Smooth muscle cell of trachea (primary cell): ENCODE measurements around the gene WNK2. TPM values are rescaled to one million over a fixed set of nuclear protein-coding genes. Genes with fewer than 3 reads are reported as not detected.

Source experiments
- total RNA-seq: library from RNA; depleted of rRNA; stranded (reverse); fragments of >200 nt; gene quantifications from 2 replicates; pipeline ENCODE4 v1.2.1, GENCODE V29; 2014

WNK2 gene
- total RNA-seq: 0.15 TPM in 1 of 2 replicates, not detected in the other

GRCh38 chr9:93183663-93184431 is at the start of gene WNK2:
WNK2 (plus strand) TSS chr9:93184139; CDS start chr9:93184930, 791 bp downstream.

Other genes with a start within 250 kb of the WNK2 start
- gene FGD3, start 236.6 kb upstream of the WNK2 start, total RNA-seq: not detected in 2 replicates
- gene SUSD3, start 125.4 kb upstream of the WNK2 start, total RNA-seq: 0.73 and 1.3 TPM in 2 replicates
- 61.9 and 91.5 TPM in 2 replicates for gene CARD19, start 87.9 kb upstream of the WNK2 start, total RNA-seq
- gene NINJ1, start 49.9 kb upstream of the WNK2 start, total RNA-seq: 21.5 and 86.8 TPM in 2 replicates